Stimulated activated CD4-positive, alpha-beta T cell treated with anti-CD3 and anti-CD28 coated beads, Interleukin-1b, Interleukin-23, amount 100 ng/mL, for 24 hours (primary cell): ENCODE data around the gene PTPN12.
"Not testable (repeated sequence)": the region's sequence is repeated elsewhere in the genome, so short reads cannot be mapped to it uniquely, and the experiment has no call there.

ENCODE experiments used
- DNase-seq, 4 experiments: peaks; one replicate each; pipeline ENCODE4 v3.0.0-alpha.2; 2020; ENCODE audit warnings: low read depth in 4 of 4, low spot score in 1 of 4

The PTPN12 gene

DNA sequence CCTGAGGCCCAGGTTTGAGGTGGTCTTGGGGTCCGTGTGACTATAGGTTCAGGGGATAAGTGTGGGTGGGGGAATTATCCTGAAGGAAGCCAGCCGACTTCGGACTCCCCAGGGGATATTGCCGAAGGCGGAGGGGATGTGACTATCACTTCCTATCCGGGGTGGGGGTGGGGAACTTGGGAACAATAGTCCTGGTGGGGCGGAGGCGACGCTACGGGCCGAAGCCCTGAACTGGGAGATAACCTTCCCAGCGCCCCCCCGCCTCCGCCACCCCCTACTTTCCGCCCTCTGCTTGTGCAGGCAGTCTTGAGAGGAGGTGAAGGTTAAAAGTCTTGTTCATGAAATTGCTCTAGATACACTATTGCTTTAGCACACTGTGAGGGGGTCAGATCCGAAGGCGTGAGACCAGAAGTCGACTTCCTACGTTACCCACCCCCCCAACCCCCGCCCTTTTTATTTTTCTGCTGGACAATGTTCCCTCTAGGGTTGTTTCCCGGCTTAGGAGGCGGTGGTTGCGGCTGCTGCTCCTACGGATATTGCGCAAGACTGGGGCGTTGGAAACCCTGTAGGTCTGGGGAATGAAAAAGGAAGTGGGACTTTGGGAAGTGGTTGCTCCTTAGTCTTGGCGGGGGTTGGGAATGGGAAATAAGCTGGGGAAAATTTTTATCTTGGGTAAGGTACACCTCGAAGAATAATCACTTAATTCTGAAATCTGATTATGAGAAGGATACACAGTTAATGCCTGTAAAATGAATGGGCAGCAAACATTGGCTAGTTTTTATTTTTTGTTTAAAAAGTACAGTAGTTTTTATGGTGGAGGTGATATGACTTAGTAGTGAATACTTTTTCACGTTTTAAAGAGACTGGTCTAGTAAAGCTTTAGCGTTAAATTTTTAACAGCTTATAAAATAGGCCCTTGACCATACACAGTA, 1.5 kb downstream of the PTPN12 start:
- peak in 1 of 4 experiments; percentile 0 for DNase-seq

DNA sequence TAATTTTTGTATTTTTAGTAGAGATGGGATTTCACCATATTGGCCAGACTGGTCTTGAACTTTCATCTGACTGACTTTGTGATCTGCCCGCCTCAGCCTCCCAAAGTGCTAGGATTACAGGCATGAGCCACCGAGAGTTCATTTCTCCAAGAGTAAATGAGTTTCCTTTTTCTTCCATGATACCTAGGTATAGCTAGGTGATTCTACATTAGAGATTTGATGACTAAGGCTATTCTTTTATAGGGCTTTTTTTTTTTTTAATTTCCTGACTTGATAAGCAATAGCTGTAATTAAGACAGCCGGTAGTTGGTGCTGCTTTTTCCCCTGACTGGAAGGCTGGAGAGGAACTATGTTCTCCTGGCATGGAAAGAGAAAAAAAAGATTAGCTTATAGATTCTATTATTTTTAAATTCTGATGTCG, 3.3 kb downstream of the PTPN12 start:
- no peak for DNase-seq

DNA sequence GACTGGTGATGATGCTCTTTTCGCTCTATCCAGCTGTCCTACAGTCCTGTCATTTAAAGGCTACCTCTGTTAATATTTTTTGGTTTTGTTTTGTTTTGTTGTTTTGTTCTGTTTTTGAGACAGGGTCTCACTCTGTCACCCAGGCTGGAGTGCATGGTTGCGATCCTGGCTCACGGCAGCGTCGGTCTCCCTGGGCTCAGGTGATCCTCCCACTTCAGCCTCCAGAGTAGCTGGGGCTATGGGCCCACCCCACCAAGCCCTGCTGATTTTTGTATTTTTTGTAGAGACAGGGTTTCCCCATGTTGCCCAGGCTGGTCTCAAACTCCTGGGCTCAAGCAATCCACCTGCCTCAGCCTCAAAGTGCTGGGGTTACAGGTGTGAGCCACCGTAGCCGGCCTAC, 3.9 kb downstream of the PTPN12 start:
- DNase-seq, result not testable (repeated sequence)

- DNase-seq, result no peak
Measured at GRCh38 chr7:77542409-77542808, 5.3 kb downstream of the PTPN12 start.

GRCh38 chr7:77542895-77543294, 5.8 kb downstream of the PTPN12 start:
- no peak for DNase-seq

DNA sequence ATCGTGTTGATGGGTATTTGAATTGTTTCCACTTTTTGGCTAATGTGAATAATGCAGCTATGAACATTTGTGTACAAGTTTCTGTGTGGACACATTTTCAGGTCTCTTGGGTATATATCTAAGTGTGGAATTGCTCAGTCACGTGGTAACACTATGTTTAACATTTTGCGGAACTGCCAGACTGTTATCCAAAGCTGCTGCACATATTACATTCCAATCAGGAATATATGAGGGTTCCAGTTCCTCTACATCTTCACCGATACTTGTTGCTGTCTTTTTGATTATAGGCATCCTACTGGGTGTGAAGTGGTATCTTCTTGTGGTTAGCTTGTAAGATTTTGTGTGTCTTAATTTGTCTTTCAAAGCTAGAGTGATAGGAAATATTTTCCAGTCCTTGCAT, 6.8 kb downstream of the PTPN12 start:
- no peak for DNase-seq

DNA sequence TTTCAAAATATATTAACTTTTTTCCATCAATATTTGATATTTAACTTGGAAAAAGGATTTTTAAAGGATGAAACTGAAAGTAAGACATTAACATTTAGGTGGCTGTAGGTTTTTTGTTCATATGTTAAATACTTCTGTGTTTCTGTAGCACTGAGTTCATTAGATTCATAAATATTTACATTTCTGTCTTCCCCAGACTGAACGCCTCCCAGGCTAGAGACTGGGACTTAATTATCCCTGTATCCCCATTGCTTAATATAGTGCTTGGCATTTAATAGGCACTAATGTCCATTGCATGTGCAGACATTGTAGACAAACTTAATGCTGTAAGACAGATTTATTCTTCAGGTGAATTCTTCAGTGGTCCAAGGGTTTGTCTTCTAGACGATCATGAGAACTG, 7.4 kb downstream of the PTPN12 start:
- no peak for DNase-seq

DNA sequence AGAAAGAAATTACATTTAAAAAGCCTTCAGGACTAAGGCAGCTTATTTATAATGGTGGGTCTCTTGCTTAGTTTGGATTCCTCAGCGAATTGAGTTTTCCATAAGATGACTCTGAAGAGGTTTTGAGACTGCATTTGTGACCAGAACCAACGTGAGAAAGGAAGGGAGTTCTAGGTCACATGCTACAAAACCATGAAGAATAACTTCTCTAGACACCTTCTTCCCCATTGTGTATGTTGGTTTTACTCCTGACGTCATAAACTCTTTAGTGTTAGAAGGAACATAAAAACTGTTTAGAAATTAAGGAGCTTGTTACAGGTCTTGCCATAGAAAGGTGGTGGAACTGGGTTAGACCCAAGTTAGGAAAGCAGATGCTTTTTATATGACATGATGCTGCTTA, 11.1 kb downstream of the PTPN12 start:
- no peak for DNase-seq

GRCh38 chr7:77549106-77549870, 12.2 kb downstream of the PTPN12 start:
- no peak for DNase-seq

DNA sequence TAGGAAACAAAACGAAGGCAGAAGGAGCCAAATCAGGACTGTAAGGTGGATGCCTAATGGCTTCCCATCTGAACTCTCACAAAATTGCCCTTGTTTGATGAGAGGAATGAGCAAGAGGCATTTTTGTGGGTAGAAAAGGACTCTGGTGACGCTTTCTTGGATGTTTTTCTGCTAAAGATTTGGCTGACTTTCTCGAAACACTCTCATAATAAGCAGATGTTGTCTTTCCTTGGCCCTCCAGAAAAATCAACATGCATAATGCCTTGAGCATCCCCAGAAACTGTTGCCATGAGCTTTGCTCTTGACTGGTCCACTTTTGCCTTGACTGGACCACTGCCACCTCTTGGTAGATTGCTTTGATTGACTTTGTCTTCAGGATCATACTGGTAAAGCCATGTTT, 13.5 kb downstream of the PTPN12 start:
- DNase-seq, result no peak

DNA sequence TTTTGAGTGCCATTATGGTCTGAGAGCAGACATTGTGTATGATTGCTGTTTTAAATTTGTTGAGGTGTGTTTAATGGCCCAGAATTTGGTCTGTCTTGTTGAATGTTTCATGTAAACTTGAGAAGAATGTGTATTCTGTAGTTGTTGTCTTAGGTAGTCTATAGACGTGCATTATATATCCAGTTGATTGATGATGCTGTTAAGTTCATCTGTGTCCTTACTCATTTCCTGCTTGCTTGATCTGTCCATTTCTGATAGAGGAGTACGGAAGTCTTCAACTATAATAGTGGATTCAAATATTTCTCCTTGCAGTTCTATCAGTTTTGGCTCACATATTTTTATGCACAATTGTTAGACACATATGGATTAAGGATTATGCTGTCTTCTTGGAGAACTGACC, 16.0 kb downstream of the PTPN12 start:
- DNase-seq, result no peak

DNA sequence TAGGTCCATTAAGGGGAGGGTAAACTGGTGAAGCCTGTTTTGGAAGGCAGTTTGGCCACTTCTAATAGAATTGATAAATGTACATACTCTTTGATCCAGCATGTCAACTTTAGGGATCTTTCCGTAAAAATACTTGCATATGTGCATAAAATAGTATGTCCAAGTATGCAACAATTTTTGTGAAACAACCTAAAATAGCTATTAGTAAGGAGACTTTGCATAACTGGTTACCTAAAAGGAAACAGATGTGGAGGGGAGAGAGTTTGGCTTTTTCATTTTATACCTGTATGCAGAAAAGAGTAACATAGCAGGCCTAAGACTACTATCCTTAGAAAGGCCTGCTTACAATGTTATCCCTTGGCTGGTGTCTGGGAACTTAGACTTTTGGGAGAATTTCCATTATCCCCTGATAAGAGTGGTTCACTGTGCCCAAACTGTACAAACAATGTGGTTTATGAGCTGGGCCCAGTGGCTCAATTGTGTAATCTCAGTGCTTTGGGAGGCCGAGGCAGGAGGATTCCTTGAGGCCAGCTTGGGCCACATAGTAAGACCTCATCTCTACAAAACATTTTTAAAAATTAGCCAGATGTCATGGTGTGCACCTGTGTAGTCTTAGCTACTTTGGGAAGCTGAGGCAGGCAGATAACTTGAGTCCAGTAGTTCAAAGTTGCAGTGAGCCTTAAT, 21.3 kb downstream of the PTPN12 start:
- no peak for DNase-seq

- no peak for DNase-seq
Measured at GRCh38 chr7:77561352-77561751, 24.3 kb downstream of the PTPN12 start.

DNA sequence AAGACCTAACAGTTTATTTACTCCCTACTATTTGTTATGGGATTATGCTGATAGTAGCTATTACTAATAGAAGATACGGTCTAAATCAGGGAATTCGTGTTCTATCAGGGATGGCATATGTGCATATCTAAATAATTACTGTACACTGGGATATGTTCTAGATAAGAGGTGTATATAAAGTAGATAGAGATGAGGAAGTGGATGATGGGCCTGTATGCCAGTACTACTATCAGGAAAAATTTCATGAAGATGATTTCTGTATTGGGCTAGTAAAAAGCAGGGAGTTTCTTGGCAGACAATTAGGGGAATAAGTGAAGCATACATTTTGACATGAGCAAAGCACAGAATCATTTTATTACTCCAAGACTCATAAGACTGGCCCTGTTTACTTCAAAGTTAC, 26.2 kb downstream of the PTPN12 start:
- no peak for DNase-seq

- DNase-seq, result no peak
Measured at GRCh38 chr7:77565917-77566316, 28.8 kb downstream of the PTPN12 start.

GRCh38 chr7:77566421-77566820, 29.3 kb downstream of the PTPN12 start:
- DNase-seq, result no peak

DNA sequence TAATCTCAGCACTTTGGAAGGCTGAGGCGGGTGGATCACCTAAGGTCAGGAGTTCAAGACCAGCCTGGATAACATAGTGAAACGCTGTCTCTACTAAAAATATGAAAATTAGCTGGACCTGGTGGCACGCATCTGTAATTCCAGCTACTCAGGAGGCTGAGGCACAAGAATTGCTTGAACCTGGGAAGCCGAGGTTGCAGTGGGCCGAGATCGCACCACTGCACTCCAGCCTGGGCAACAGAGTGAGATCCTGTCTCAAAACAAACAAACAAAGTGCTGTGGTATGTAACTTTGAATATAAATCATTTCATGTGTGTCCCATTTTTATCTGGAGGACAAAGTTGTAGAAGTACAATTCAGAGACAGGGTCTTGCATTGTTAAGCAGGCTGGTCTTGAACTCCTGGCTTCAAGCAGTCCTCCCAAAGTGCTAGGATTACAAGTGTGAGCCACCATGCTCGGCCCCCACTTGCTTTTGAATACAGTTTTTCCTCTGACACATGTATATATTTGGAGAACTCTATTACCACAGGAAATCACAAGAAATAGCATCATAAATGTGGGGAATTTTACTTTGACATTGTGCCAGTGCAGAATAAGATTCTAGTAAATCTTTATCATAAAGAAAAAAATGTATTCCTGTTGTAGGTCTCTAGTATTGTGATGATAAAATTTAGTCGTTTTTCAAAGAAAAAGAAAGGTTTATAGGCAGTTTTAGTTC, 32.6 kb downstream of the PTPN12 start:
- no peak for DNase-seq

DNA sequence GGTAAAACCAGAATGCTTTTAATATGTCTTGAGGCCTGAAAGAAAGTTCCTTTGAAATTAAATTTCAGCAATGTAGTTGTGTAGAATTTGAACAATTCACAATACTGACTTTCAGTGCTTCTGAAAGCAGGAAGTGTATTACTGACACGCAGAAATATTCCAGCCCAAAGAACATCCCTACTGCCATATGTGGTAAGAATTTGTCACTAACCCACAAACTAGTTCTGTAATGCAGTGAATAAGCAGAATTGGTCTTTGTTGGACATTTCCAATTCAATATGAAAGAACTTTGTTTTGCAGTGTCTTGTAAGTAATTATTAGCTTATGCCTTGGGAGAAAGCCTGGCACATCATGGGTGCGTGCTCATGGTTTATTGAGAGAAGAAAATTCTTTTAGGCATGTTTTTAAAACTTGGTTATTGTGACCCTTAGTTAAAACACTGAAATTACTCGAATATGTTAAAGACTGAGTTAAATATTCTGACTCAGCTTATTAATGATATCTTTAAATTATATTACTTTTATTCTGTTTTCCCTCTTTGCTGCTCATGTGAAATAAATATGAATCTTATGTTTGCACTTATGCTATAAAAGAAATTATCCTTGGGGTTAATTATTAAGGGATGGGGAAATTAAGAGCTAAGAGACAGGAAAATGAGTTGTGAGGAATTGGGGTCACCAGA, 33.4 kb downstream of the PTPN12 start:
- no peak for DNase-seq

DNA sequence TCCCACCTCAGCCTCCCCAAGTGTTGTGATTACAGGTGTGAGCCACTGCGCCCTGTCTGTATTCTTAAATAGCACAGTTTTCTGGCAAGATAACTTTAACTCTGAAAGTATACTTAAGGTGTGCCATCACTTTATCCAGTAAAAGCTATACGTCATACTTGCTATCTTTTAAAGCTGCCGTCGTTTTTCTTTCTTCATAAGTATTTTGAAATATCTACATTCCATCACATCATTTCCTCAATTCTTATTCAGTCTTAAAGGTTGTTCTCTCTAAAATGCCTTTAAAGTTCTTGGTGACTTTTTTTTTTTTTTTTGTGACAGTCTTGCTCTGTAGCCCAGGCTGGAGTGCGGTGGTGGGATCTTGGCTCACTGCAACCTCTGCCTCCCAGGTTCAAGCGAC, 34.7 kb downstream of the PTPN12 start:
- no peak for DNase-seq

GRCh38 chr7:77575187-77575586, 38.1 kb downstream of the PTPN12 start:
- no peak for DNase-seq

GRCh38 chr7:77576856-77577255, 39.8 kb downstream of the PTPN12 start:
- DNase-seq, result no peak
